ENCODE measurements around the gene BLTP3A.
"Not testable (repeated sequence)": the region's sequence is repeated elsewhere in the genome, so short reads cannot be mapped to it uniquely, and the experiment has no call there.

The BLTP3A gene

DNA sequence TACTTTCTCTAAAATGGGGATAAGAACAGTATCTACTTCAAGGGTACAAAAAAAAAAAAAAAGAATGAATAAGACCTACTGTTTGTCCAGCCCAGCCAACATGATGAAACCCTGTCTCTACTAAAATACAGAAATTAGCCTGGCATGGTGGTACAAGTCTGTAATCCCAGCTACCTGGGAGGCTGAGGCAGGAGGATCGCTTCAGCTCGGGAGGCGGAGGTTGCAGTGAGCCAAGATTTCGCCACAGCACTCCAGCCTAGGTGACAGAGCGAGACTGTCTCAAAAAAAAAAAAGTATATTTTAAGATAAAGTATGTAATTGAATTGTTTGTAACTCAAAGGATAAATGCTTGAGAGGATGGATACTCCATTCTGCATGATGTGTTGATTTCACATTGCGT, 2.0 kb downstream of the BLTP3A start:
- DNase-seq, result no peak

DNA sequence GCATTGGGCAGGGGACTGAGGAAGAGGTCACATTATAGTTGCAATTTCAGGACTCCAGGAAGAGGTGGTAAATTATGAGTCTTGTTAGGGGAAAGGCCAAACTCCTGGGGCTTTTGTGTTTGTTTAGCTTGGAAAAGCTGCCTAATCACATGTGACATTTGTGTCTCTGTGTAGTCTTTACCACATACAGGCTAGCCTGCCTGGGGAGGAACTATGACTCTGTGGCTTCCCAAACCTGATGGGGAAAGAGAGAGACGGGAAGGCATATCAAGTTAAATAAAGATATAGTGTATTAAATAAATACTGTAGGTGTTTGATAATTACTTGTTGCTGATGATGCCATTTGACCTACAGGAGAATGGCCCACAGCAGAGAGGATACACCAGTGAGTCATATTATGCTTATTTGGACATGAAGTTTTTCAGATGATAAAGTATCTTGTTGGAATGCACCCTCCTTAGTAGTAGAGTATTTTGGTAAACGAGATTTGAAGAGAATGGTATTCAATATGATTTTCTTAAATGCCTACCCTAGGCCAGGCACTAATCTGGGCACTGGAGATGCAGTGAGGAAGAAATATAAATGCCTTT, 4.0 kb downstream of the BLTP3A start:
- no peak for DNase-seq

DNA sequence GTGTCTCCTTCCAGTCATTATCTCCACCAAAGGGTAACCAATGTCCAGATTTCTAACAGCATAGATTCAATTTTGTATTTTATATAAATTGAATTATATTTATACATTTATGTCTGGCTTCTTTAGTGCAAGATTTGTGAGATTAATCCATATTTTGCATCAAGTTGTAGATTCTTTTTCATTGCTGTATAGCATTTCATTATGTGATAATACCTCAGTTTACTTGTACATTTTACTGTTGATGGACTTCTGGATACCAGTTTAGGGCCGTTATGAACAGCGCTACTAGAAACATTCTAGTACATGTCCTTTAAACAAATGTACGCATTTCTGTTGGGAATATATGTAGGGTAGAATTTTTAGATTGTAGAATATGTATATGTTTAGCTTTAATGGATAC, 6.2 kb downstream of the BLTP3A start:
- no peak for DNase-seq

DNA sequence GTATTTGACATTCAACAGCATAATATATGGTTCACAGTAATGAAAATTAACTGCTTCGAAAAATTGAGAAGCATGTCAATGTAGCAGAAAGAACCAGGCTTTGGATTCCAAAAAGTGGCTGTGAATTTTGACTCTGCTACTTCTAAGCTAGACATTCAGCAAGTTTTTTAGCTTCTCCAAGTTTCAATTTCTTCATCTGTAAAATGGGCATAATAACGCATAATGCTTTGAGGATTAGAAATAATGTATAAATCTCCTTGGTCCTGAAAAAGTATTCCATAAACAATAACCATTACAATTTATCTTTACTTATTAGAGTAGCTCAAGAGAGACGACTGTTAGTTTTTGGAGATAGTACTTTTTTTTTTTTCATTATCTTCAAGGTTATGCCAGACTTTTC, 7.7 kb downstream of the BLTP3A start:
- no peak for DNase-seq

DNA sequence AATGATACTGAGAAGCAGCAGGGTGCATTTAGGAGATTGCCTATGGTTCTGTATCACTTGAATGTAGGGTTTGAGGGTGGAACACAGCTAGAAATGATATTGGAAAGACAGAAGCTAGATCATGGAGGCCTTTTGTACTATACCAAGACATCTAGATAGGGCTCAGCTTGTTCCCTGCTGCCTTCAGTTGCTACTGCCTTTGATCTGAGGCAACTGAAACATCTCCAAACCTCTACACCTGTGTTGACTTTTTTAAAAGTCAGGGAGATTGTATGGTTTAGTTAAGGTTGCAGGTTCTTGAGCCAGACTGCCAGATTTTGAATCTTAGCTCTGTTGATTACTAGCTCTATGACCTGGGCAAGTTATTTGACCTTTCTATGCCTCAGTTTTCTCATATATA, 12.7 kb downstream of the BLTP3A start:
- no peak for DNase-seq

DNA sequence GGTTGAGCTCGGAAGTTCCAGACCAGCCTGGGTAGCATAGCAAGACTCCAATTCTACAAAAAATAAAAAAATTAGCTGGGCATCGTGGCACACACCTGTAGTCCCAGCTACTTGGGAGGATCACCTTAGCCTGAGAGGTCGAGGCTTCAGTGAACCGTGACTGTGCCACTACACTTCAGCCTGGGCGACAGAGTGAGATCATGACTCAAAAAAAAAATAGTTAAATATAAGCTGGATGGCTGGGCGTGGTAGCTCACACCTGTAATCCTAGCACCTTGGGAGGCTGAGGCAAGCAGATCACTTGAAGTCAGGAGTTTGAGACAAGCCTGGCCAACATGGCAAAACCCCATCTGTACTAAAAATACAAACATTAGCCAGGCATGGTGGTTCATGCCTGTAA, 13.2 kb downstream of the BLTP3A start:
- DNase-seq, result not testable (repeated sequence)

DNA sequence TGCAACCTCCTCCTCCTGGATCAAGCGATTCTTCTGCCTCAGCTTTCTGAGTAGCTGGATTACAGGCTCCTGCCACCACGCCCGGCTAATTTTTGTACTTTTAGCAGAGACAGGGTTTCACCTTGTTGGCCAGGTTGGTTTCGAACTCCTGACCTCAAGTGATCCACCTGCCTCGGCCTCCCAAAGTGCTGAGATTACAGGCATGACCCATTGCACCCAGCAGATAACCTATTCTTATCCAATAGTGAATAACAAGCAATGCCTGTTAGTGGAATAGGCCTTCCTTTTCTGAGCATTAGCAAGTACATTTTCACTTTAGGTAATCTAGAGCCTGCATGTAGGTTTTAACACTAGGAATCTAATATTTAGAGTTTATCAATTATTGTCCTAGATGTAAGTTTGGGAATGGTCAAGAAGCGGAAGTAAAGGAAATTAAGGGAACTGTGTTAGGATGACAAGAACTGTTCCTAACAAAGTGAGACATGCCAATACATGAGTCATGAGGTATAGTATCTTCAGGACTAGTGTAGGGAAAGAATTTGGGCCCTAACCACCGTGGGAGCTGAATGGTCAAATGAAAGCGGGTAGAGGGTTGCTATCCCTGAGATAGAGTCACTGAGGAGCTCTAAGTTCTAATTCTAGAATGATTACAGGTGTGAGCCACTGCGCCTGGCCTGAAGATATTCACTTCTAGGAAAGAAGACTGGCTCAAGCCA, 15.0 kb downstream of the BLTP3A start:
- no peak for DNase-seq

DNA sequence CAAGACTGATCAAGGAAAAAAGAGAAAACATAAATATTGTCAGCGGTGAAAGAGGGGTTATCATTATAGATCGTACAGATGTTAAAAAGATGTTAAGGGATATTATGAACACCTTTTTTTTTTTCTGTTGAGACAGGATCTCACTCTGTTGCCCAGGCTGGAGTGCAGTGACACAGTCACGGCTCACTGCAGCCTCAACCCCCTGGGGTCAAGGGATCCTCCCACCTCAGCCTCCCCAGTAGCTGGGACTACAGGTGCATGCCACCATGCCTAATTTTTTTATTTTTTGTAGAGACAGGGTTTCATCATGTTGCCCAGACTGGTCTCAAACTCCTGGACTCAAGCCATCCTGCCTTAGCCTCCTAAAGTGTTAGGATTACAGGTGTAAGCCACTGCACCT, 16.6 kb downstream of the BLTP3A start:
- DNase-seq, result not testable (repeated sequence)

DNA sequence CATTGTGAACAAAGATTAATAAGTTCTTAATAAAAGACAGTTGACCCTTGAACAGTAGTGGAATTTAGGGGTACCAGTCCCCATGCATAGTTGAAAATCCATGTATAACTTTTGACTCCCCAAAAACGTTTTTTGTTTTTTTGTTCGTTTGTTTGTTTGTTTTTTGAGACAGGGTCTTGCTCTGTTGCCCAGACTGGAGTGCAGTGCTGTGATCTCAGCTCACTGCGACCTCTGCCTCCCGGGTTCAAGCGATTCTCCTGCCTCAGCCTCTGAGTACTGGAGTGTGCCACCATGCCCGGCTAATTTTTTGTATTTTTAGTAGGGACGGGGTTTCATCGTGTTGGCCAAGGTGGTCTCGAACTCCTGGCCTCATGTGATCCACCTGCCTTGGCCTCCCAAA, 17.5 kb downstream of the BLTP3A start:
- DNase-seq, result not testable (repeated sequence)

DNA sequence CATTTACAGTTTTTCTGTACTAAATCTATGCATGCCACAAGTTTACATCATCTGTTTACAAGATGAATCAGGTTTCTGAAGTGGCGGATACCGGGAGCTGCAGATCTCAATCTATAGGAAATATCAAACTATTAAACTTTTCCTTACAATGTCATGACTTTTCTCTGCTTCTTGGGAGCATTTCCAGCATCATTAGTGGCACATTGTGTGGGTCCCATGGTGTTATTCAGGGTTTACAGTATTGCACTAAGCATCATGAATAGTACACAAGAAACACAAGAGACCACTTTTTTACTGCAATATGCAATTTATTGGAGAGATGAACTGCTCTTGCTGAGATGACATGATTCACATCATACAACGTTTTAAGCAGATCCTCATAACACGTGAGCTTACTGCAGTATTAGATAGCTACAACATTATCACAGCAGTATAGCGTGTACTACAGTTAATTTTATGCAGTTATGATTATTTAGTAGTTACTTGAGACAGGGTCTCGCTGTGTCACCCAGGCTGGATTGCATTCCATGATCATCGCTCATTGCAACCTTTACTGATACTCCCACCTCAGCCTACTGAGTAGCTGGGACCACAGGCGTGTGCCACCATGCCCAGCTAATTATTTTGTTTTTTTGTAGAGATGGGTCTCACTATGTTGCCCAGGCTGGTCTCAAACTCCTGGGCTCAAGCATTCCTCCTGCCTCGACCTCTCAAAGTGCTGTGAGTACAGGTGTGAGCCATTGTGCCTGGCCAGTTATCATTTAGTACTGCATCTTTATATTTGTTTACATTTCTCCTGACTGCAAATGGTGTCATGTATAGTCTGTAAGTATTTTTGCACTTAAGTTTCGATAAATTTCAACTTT, 18.4 kb downstream of the BLTP3A start:
- DNase-seq, result no peak

DNA sequence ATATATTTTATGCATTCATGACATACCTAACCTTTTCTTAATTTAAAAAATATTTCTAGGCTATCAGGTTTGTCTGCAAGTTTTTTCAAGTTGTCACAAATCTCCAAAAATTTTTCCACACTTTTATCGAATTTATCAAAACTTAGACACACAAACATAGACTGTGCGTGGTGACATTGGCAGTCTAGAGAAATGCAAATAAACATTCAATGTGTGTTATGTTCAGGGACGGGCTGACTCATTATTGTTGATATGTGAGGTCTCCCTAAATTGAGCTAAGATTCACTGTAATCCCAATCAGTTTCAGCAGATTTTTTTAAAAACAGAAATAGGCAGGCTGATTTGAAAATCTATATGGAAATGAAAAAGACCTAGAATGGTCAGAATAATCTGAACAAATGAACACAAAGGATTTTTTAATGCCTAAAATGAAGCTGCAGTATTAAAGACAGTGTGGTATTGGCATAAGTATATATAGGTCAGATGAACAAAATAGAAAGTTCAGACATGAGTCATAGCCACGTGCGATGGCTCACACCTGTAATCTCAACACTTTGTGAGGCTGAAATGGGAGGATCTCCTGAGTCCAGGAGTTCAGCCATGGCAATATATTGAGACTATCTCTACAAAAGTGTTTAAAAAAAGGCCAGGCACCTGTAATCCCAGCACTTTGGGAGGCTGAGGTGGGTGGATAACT, 19.2 kb downstream of the BLTP3A start:
- no peak for DNase-seq

DNA sequence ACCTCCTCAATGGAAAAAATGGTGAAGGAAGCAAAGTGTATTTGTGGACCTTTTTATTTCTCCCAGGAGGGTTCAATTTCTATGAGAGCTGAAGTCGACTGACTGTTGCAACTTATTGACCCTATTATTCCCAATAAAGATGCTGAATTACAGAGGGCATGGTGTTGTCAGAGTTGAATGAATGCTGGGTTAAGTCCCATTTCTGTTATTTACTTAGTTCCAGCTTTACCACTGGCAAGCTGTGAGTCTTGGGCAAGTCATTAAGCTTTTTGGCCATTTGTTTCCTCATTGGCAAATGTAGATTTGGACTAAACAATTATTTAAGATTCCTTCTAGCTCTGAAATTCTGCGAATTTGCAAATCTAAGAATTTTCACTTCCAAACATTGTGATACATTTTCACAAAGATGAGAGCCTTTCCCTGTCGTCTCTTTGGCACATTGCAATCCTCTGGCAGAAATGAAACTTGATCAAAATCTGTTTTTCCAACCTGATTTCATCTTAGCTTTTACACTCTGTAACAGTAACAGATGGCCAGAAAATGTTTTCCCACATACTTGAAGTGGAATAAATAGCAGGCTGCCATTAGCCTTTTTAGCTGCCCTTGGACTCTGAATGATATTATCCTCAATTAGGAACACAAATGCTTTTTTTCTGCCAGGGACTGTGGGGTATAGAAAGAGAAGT, 21.3 kb downstream of the BLTP3A start:
- DNase-seq, result no peak

DNA sequence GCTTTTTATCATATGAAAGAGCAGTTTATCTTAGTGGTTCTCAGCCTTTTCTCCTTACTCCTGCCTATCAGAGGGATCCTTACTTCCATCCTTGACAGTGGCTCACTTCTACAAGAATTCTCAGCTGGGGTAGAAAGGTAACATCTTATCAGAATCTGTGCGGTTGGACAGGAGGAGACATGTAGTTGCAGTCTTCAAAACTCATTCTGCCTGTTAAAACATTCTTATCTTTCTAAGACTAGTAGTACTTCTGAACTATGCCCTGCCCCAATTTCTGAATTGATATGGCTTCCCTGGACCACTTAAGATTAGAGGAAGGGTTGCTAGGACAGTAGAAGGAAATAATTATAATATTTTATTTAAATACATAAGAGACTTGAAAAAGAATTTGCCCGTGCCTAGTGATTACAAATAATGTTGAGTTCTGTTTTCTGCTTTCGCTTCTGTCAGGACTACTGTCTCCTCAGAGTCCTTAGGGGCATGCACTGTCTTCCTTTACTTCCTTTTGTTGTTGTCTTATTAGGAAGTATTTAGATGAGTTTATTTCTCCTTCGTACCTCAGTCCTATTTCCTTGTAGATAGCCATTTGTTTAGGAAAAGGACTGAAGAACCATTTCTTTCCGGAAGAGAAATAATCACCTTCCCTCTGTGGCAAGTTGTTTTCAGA, 24.9 kb downstream of the BLTP3A start:
- no peak for DNase-seq

DNA sequence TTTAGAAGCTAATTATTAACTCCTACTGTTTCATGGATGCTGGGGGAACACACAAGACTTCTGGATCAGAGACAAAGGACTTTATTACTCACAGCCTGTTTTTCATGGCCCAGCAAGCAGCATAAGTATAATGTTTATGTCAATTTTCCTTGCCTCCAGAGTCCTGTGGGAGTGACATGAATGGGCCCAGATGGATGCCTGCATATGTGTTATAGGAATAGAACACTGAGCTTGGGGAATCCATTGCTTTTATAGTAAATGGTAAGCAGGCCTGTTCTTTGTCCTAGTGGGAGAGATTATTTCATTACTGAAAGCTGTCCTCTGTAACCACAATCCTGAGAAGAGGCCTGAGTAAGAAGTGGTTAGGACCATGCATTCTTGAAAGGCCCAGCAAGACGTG, 25.6 kb downstream of the BLTP3A start:
- DNase-seq, result no peak

DNA sequence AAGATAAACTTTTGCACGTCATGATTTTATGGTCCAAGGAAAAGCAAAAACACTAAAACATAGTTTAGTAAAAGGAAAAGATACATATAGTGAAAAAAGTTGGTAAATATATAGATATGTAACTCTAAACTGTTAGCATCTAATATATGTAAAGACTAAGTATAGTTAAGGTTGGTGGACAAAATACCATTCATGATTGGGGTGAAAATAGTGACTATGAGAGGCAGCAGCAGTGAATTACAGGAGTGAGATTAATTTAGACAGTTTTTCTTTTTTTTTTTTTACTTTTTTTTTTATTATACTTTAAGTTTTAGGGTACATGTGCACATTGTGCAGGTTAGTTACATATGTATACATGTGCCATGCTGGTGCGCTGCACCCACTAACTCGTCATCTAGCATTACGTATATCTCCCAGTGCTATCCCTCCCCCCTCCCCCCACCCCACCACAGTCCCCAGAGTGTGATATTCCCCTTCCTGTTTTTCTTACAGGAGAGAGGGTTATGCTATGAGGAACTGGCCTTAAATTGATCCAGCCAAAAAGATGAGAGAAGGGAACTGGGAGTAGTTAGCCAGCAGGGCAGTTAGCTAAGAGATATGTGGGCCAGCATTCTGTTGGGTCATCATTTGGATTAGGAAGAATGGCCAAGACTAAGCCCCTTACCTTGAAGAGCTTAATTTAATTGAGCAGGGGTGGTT, 27.1 kb downstream of the BLTP3A start:
- not testable (repeated sequence) for DNase-seq

DNA sequence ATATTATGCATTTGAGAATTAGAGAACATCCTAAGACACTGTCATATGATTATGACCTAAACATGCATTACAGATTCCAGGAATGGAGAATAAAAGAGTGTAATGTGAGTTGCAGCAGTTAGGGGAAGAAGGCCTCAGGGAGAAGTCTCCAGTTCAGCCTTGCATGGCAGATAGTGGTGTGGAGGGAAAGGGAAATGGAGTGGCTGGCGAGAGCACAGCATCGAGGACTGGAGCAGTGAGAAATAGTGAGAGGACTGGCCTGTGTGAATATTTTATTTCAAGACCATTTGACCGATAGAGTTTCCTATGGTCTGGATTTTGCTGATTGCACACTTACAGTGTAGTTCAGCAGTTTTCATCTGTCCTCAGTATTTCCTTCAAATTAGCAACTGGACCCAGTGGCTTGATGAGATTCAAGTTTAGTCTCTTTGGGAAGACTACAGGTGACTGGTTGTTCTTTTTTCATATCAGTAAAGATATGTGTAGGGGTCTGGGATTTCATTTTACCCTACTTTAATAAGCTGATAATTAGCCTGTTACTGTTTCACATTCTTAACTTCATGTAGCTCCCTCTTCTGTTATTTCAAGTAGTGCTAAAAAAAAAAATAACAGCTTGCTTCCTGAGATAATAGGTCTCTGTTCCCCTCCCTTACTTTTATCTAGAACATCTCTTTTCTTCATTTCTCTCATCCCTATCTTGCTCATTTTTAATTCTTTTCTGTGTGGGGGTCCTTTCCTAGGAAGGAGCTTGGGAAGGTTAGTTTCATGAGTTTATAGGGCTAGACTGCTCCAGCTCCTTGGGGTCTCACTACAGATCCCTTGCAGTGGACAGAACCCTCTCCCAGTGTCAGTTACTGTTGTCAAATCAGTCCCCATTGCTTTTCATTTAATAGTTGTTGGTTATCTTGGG, 27.9 kb downstream of the BLTP3A start:
- DNase-seq, result no peak

DNA sequence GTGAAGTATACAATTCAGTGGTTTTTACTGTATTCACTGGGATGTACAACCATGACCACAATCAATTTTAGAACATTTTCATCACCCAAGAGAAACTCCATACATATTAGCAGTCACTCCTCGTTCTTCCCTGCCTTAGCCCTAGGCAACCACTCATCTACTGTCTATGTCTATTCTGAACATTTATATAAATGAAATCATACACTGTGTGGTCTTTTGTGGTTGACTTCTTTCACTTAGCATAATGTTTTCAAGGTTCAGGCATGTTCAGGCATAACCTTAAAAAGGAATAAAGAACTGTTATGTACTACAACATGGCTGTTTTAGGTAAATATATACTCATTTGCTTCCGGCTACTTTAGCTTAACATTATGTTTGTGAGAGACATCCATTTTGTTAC, 37.3 kb downstream of the BLTP3A start:
- no peak for DNase-seq

DNA sequence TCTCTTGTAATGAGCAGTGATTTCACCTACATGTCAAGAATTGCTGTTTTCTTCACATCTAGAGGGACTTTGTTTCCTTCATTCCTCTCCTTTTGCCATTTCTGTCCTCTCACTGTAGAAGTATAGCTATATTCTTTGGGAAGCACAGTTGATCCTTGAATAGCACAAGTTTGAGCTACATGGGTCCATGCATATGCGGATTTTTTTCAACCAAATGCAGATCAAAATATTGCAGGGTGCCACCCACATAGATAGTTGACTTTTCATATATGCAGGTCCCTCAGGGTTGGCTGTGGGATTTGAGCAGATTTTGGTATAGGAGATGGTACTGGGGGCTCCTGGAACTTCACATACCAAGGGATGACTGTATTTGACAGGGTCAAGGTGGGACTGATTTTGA, 41.1 kb downstream of the BLTP3A start:
- no peak for DNase-seq

DNA sequence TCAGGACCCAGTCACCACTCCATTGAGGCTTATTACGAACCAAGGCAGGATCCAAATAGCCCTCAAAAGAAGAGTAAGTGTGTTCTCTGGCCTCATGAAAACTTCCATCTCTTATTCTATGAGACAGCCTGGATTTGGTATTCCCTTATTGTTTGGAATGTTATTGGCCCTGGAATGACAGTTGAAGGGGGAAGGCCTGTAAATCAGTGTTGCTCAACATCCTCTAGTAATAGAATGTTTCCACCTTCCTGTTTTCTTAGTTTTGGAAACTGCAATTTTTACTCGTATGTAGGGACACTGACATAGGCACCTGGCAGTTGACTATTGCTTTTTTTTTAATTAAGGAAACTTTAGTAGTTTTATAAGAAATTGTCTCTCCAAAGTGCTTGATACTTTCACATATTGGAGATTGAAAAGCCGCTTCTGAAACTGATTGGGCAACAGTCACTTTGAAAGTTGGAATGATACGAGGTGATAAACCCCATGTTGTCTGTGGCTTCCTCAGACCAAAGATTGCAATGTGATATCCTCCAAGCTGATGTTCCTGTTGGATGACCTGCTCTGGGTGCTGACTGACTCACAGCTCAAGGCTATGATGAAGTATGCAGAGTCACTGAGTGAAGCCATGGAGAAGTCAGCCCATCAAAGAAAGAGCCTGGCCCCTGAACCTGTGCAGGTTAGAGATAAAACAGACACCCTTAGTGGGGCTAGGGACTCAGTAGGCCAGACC, 43.1 kb downstream of the BLTP3A start:
- DNase-seq, result no peak

DNA sequence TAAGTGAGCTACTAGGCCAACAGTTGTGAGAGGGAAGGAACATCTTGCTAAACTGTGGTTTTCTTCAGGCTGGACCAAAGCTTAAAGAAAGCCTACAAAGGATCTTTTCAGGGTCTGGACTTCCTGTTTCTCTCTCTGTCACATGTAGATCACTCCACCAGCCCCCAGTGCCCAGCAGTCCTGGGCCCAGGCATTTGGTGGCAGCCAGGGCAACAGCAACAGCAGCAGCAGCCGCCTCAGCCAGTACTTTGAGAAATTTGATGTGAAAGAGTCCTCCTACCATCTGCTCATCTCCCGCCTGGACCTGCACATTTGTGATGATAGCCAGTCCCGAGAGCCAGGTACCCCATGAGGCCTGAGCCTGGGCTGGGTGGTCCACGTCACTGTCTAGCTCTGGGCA, 44.1 kb downstream of the BLTP3A start:
- no peak for DNase-seq
